Activated CD4-positive, CD25-positive, alpha-beta regulatory T cell treated with anti-CD3 and anti-CD28 coated beads, Interleukin-2, amount 50 U/mL, for 16 hours (primary cell): ENCODE measurements around the gene ACOT12.

Experiments used
- DNase-seq: peaks from one replicate; pipeline ENCODE4 v3.0.0-alpha.2; 2020; ENCODE audit warnings: low read depth, low spot score

ACOT12 gene

DNA sequence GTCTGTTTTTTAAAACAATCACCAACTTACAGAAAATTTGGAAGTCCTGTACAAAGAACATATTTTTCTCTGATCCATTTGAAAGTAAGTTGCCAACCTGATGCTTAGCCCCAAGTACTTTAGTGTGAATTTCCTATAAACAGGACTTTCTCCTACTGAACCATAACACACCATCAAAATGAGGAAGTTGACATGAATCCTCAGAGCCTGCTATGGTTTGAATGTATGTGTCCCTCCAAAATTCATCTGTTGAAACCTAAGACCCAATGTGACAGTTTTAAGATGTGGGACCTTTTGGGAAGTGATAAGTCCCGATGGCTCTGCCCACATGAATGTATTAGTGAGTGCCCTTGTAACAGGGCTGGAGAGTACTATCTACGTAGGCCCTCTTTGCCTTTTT is 6.4 kb upstream of the ACOT12 start:
- DNase-seq, result no peak

DNA sequence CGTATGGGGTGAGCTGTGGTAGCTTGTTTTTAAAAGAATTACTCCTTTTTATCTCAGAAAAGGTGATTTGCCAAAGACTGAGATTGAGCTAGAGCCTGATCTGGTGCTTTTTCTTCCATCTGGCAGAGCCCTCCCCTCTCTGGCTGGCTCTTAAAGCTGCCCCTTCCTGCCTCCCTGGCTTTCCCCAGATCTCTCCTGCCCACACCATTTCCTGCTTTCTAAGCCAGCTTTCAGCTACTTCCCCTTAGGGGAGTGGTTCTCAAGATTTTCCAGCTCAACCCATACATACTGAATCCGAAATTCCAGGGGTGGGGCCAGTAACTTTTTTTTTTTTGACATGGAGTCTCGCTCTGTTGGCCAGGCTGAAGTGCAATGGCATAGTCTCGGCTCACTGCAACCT is 4.8 kb upstream of the ACOT12 start:
- no peak for DNase-seq

DNA sequence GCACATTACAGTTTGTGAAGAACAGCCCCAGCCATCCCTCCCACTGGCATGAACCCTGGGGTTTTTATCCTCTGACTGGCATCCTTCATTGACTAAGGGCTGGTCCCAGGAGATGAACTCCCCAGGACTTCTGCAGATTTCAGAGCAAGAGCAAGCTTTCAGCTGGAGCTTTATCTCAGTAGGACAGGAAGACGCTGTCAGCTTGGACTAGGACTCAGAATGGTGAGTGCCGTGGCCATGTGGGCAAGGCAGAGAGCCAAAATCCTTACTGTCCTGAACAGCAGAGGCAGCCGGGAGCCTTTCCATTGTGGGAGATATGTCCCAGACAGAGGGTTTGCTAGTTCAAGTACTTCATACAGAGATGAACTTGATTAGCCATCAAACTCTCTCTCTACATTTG is 3.2 kb upstream of the ACOT12 start:
- DNase-seq, result no peak

DNA sequence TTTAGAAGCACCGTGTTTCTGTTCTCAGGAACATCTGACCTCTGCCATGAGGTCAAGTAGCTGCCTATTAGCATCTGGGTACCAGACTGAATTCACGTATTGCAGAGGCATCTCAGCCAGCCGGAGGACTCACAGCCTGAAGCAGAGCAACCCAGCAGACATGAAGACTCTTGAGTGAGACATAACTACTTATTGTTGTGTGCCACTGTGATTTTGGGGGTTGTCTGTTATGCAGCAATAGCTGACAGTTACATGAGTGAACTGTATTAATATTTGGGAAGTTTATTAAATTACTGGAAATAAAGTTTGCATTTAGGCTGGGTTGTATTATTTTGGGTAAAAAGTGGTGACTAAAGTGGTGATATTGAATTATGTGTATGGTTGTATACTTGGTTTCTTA is 1.3 kb upstream of the ACOT12 start:
- no peak for DNase-seq

DNA sequence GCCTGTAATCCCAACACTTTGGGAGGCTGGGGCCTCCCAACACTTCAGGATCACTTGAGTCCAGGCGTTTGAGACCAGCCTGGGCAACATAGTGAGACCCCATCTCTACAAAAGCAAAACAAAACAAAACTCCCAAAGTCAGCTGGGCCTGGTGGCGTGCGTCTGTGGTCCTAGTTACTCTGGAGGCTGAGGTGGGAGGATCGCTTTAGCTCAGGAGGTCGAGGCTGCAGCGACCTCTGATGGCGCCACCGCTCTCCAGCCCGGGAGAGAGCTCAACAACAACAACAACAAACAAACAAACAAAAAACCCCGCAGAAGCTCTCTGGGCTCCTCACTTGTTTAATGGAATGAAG is 528 bp downstream of the ACOT12 start:
- no peak for DNase-seq

DNA sequence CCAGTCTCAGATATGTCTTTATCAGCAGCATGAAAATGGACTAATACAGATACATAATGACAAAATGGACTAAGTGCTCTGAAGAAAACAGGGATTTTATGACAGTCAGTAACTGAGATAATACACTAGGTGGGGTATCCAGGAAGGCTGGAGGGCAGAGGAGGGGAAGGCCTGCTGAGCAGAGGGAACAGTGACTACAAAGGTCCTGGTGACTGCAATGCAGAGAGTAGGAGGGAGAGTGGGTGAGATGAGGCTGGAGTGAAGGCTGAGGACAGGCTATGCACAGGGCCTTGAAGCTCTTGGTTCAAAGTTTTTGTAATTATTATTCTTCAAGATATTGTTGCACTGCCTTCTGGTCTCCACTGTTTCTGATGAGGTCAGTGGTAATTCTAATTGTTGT is 4.9 kb downstream of the ACOT12 start:
- no peak for DNase-seq

DNA sequence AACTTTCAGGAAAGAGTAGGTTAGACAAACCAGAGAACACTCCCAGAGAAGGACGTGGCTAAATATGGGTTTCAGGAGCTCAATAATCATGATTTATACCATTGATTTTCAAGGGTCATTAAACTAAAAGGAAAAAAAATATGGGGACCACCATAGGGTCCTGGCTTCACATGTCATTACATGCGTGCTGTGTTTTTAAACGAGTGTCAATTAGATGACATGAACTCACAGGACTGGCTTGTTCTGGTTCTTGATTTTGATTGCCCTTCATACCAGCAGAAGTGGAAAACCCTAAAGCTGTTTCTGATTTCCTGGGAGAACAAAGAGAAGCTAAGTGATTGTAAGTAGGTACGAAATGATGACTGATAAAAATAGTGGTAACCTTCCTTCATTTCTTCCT is 5.8 kb downstream of the ACOT12 start:
- no peak for DNase-seq

DNA sequence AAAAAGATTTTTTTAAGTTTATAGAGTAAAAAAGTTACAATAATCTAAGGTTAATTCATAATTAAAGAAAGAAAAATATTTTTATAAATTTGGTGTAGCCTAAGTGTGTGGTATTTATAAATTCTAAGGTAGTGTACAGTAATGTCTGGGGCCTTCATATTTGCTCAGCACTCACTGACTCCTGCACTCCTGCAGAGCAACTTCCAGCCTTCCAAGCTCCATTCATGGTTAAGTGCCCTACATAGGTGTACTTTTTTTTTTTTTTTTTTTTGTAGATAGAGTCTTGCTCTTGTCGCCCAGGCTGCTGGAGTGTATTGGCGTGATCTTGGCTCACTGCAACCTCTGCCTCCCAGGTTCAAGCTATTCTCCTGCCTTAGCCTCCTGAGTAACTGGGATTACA is 10.1 kb downstream of the ACOT12 start:
- DNase-seq, result no peak

DNA sequence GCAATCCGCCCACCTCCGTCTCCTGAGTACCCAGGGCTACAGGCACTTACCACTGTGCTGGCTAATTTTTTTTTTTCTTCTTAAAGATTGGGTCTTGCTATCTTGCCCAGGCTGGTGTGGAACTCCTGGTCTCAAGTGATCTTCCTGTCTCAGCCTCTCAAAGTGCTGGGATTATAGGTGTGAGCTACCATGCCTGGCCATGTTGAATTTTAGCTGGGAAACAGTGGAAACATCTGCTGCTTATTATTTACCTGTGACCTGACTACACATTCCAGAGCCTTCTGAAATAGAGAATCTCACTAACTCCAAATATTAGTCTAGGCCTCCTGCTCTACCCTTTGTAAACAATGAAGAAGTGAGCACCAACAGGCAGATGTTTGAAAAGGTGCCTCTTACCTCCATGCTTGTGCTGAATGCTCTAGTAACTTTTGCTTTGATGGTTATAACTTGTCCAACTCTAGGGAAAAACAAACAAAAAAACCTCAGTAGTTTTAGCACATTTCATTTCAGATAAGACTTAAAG is 22.5 kb downstream of the ACOT12 start:
- no peak for DNase-seq

DNA sequence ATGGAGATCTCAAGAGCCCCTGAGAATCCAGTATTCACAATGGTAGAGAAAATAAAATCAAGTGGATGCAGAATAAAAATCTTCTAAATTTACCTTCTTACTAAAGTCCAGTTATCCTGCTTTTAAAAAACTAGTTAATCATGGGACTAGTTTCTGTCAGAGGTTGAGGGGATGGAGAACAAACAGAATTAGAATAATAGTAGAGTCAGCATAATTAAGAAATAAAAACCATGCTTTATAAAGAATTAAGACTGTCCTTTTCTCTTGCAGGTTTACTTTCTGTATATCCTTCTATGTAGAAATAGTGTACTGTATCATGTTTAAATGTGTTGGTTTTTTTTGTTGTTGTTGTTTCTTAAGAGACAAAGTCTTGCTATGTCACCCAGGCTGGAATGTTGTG is 23.0 kb downstream of the ACOT12 start:
- no peak for DNase-seq

DNA sequence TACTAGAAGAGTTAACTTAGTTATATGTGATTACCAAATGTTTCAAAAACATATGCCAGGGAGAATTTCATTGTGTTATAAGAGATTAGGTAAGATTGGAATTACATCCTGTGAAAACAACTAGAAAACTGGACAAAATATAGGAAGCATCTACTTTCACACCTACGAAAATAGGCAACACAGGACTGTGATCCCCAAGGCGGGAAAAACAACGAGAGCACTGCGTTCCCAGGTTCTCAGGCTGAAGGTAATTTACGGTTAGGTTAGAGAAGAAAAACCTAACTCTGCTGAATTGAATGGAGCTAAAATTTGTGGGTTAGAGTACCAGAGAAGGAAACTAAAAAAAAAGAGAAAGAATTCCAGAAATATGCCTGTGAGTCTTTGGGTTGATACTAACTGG is 28.4 kb downstream of the ACOT12 start:
- DNase-seq, result no peak

DNA sequence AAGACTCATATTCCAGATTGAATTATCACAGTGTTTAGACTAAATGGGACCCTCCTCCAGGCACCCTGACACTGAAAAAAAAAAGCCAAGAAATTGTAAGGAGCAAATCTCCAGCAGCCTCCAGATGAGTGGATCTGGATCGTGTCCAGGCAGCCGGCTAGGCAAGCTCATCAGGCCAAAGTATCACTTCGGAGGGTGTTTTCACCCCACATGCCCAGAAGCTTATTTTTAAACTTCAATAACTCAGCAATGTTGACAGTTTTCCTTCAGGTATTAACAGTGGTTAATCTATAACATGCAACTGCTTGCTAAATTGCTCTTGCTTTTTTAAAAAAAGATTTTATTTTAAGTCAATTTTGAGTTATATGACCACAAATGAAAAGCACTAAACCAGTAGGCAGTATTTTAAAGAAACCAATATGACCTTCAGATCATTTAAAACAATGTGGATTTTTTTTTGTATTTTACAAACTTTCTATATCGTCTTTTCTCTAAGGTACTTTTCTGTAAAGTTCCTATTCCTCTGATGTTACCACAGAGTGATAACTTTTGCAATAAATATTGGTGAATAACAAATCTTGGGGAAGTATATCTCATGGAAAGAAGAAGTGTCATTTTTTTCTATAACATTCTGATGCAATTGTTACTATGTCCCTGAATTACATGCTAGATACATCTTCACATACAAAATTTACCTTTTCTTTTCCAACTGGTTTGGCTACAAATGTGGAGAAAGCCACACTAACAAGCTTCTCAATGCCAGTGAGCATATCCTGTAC is 30.7 kb downstream of the ACOT12 start:
- no peak for DNase-seq

DNA sequence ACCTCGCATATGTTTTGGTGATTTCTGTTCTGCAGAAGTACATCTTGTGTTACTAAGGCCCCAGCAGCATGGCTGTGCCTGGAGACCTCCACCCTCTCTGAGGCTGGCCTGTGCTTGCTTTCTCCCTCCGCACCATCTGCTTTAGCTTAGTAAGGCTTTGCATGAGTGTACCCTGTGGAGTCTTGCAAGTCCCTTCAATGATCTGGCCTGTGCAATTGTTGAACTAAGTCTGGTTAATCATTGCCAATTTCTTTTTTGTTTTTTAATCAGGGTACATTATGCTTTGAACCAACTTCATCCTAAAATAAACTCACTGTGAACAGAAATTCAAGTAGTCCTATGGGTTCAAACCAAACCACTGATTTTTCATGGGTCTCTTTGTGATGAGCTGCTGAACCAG is 32.3 kb downstream of the ACOT12 start:
- no peak for DNase-seq

DNA sequence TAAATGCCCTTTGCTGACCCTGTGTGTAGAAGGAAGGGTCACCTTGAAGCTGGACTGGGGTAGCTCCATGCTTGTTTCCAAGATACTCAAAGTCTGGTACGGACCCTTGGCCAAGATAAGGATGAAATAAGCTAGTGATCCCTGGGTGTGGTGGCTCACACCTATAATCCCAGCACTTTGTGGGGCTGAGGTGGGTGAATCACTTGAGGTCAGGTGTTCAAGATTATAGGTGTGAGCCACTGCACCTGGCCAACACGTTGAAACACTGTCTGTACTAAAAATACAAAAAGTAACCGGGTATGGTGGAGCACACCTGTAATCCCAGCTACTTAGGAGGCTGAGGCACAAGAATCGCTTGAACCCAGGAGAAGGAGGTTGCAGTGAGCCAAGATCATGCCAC is 33.3 kb downstream of the ACOT12 start:
- no peak for DNase-seq

DNA sequence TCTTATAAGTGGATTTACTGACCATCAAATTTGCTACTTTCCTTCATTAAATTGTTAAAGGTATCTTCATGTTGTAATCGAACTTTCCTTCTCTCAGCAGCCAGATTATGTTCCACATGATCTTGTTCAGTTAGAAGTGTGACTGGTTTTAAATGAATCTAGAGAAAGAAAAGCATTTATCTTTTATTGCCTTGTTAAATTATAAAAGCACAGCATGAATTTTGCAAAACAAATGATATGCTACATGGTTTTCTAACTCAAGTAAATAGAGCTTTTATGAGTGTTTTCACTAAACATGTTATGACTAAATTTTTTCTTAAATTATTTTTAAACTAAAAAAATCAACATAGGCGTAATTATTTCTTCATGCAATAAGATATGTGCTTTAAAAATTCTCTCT is 34.1 kb downstream of the ACOT12 start:
- no peak for DNase-seq

DNA sequence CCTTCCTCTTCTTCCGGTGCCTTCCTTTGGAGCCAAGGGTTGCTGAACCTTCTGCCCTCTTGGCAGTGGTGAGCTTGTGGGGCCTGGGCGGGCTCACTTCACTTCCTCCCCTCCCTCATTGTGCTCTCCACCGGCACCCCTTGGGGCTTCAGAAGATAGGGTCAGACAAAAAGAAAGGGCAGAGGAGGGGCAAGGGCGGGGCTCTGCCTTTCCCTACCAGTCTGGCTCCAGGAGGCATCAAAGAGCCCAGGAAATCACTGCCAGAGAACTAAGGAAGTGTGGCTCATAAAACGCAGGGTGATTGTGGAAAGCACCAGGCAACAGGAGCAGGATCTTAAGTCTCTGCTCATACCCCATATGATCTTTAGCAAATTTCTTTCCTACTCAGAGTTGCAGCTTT is 34.8 kb downstream of the ACOT12 start:
- no peak for DNase-seq

DNA sequence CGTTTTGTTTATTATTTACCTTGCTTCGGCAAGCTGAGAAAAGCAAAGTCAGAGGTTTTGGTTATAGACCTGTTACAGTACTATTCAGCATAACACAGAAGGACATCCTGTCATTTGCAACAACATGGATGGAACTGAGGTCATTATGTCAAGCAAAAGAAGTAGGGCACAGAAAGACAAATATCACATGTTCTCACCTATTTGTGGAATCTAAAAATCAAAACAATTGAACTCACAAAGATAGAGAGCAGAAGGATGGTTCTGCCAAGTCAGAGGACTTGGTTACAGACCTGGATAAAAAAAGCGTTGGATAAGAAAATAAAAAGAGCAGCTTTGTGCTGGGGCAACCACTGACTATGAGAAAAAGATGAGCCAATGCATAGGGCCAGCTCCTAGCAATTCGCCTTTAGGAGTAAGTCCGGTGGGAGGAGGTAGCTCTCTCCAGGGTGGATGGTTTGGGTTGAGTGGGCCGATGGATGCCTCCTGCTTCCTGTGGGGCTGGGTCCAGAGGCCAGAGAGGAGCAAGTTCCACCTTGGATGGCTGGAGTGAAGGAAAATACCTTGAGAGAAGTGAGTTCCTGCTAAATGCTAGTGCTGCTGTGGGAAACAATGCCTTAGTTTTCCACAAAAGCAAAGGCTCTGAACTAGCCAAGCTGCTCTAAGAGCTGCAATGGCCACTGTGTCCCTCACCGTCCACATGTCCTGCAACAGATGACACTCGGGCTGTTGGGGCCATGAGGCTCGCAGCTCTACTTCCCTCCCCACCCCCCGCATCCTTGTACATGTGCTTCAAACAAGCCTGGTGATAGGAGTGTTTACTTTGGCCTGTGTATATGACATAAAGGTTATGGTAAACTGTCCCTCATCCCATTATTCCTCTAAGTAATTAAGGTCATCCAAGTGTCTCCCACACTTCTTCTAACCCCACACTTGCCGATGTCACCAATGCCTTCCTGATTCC is 38.4 kb downstream of the ACOT12 start:
- no peak for DNase-seq

DNA sequence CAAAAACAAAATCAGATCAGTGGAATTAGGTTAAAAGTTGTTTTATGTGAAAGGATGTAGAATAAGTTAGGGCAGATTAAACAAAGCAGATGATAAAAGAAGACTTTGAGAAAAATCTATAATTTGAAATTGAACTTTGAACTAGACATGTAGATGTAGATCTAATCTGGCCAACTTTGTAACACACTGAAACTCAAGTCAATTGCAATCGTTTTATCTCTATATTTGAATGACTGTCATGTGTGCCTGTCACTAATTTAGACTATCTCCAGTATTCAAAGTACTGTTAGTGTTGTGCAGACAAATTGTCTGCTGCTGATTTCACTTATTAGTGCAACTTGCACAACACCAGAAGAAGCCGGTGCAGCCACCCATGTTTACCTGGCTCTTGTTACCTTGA is 39.8 kb downstream of the ACOT12 start:
- no peak for DNase-seq

DNA sequence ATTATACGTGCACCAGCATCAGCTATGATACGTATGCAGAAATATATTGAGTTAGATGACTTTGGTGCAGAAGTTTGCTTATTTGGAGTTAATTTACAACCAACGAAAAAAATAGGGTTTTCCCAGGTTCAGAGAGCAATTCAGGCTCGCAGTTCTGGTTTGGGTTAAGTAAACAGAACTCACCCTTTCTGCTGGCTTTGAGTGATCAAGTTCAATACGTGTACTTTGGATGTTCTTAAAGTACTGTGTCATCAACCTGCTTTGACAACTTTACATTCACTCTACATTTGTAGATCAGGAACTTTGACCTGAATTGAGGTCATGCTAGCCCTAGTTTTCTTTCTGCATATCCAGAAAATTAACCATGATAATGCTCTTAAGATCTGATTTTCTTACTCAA is 40.7 kb downstream of the ACOT12 start:
- DNase-seq, result no peak

DNA sequence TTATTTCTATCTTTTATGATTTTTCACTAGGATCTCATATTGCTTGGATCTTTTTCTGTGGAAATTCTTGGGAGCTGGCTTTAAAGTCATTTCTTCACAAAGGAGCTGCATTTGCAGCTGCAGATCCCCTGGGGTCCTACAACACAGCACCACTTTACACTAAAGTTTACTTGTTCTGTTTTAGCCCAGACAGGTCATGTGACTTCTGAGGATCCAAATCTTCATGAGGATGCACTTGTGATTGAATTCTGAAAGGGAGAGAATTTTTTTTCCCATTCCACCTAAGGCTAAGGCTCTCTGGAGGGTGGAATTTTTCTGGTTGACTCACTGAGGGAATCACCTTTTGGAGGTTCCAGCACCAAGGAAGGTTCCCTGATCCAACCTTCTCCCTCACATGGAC is 43.4 kb downstream of the ACOT12 start:
- DNase-seq, result no peak

DNA sequence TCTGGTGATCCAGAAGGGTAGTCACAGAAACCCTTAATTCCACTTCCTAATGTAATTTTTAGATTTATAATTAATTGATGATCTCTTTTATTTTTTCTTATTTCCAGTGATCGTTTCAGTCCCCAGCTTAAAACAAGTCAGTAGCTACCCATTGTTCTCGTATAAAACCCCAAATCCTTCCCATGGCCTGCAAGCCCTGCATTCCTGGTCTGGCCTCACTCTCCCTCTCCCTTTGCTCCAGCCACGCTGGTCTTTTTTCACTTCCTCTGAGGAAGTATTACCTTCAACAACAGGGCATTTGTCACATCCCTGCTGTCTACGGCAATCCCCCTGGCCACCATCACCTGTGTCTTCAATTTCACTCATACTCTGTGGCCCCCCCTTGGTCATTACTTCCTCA is 44.8 kb downstream of the ACOT12 start:
- DNase-seq, result no peak

DNA sequence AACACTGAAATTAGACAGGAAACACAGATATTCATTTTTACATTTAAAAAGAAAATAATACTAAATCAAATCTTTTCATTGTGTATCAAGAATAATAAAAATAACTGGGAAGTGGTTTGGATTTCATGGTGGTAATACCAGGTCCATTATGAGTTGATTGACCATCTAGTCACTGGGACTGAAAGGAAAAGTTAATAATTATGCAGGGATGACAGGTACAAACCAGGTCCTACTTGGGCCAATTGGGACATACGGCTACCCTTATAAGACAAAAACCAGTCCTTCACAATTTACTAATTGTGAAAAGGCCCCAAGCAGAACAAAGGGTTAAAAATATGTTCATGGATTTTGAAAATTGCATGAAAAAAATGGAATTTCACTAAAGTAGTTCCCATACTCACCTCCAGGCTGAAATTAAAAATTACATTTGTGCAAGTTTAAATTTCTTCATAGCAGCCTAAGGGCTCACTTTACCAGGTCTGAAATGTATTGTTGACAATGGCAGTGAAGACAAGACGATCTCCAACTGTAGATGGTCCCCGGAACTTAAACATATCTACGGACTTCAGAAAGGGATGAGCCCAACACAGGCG is 48.4 kb downstream of the ACOT12 start:
- DNase-seq, result no peak

DNA sequence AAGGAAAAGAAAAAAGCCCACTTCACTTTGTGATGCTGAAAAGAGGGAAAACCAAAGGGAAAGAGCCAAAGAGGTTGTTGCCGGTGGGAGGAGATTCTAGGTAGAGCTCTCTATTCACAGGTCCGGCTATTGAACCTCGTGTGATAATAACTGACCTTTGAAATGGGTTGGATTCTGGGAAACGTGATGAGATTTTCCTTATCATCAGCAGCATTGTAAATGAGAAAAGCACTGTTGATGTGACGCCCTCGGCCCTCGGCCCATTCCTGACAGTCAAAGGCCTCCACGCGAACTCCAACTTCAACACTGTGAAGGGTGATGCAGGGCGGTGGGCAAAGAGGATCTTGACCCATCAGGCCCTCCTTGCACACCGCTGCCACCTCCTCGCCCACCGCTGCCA is 49.2 kb downstream of the ACOT12 start:
- DNase-seq, result no peak
